ENCODE results near the gene SNORC.
A peak's percentile ranks its signal among the peaks of the same experiment; 100 is the strongest.

DNA sequence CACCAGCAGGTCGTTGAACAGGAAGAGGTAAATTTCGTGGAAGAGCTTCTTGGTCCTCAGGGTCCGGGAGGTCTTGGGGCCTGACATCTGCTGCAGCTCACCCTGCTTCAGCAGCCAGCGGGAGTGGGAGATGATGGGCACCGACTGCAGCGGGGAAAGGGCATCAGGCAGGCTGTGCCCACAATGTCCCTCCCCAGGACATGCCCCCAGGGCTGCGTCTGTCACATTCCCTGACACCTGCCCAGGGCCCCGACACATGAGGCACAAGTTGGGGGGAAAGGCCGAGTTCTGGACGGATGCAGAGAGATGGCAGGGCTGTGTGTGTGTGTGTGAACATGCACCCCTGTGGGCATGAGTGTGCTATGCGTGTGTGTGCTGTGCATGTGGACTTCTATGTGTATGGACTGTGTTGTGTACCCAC lies 13.9 kb downstream of the SNORC start:
- TF ChIP-seq FOXC1 (CRISPR knock-in tag; IDR thresholded peaks at IDR 0.05; ENCODE audit: borderline replicate concordance): no peak
- TF ChIP-seq JUN (CRISPR knock-in tag; IDR thresholded peaks at IDR 0.05): no peak
- no peak for TF ChIP-seq RELA (CRISPR knock-in tag; IDR thresholded peaks at IDR 0.05)
- peak; percentile 27 for TF ChIP-seq POLR2G (IDR thresholded peaks at IDR 0.05; ENCODE audit: low read depth, low read length)
- TF ChIP-seq KDM1A (CRISPR knock-in tag; IDR thresholded peaks at IDR 0.05): no peak
- TF ChIP-seq EP300 (IDR thresholded peaks at IDR 0.05; ENCODE audit: low read depth in 2 of 2, low read length in 2 of 2): no peak
- TF ChIP-seq EP300 (CRISPR knock-in tag; IDR thresholded peaks at IDR 0.05; ENCODE audit: borderline replicate concordance): no peak
- TF ChIP-seq KMT2B (CRISPR knock-in tag; IDR thresholded peaks at IDR 0.05): no peak
- TF ChIP-seq, protein P1, sequence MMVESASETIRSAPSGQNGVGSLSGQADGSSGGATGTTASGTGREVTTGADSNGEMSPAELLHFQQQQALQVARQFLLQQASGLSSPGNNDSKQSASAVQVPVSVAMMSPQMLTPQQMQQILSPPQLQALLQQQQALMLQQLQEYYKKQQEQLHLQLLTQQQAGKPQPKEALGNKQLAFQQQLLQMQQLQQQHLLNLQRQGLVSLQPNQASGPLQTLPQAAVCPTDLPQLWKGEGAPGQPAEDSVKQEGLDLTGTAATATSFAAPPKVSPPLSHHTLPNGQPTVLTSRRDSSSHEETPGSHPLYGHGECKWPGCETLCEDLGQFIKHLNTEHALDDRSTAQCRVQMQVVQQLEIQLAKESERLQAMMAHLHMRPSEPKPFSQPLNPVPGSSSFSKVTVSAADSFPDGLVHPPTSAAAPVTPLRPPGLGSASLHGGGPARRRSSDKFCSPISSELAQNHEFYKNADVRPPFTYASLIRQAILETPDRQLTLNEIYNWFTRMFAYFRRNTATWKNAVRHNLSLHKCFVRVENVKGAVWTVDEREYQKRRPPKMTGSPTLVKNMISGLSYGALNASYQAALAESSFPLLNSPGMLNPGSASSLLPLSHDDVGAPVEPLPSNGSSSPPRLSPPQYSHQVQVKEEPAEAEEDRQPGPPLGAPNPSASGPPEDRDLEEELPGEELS (CRISPR knock-in tag; IDR thresholded peaks at IDR 0.05): no peak
- TF ChIP-seq POLR2A (IDR thresholded peaks at IDR 0.05; ENCODE audit: insufficient read depth in 1 of 2, low read depth in 2 of 2, low read length in 2 of 2): no peak; a peak in 1 of 4 replicates
- TF ChIP-seq, protein P2, sequence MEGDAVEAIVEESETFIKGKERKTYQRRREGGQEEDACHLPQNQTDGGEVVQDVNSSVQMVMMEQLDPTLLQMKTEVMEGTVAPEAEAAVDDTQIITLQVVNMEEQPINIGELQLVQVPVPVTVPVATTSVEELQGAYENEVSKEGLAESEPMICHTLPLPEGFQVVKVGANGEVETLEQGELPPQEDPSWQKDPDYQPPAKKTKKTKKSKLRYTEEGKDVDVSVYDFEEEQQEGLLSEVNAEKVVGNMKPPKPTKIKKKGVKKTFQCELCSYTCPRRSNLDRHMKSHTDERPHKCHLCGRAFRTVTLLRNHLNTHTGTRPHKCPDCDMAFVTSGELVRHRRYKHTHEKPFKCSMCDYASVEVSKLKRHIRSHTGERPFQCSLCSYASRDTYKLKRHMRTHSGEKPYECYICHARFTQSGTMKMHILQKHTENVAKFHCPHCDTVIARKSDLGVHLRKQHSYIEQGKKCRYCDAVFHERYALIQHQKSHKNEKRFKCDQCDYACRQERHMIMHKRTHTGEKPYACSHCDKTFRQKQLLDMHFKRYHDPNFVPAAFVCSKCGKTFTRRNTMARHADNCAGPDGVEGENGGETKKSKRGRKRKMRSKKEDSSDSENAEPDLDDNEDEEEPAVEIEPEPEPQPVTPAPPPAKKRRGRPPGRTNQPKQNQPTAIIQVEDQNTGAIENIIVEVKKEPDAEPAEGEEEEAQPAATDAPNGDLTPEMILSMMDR (CRISPR knock-in tag; IDR thresholded peaks at IDR 0.05): no peak
- TF ChIP-seq SNAI1 (CRISPR knock-in tag; IDR thresholded peaks at IDR 0.05; ENCODE audit: borderline replicate concordance): no peak
